ENCODE measurements around the gene HARS1.
"Not testable (repeated sequence)": the region's sequence is repeated elsewhere in the genome, so short reads cannot be mapped to it uniquely, and the experiment has no call there.

The HARS1 gene, protein sequence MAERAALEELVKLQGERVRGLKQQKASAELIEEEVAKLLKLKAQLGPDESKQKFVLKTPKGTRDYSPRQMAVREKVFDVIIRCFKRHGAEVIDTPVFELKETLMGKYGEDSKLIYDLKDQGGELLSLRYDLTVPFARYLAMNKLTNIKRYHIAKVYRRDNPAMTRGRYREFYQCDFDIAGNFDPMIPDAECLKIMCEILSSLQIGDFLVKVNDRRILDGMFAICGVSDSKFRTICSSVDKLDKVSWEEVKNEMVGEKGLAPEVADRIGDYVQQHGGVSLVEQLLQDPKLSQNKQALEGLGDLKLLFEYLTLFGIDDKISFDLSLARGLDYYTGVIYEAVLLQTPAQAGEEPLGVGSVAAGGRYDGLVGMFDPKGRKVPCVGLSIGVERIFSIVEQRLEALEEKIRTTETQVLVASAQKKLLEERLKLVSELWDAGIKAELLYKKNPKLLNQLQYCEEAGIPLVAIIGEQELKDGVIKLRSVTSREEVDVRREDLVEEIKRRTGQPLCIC

GRCh38 chr5:140690941-140691924 lies at the start of gene HARS1, which contains the start of gene HARS2:
TSS of gene HARS1 (minus strand) at chr5:140691370. CDS start at chr5:140691304, 66 bp downstream.
TSS of gene HARS2 (plus strand) at chr5:140691455. CDS start at chr5:140691649, 194 bp downstream.
- H3K4me3 ChIP-seq (ENCODE audit: low read depth, low read length): peak within 1 kb of the TSS; percentile 94

GRCh38 chr5:140737486-140737885 lies 46.3 kb upstream of the HARS1 start:
- no peak overlapping the region for H3K4me3 ChIP-seq (ENCODE audit: low read depth, low read length)
- no peak for DNase-seq (ENCODE audit: low read depth)

More at GRCh38 chr5:140690941-140691924, at the start of gene HARS1, which contains the start of gene HARS2:
- DNase-seq (ENCODE audit: low read depth): peak; percentile 83

DNA sequence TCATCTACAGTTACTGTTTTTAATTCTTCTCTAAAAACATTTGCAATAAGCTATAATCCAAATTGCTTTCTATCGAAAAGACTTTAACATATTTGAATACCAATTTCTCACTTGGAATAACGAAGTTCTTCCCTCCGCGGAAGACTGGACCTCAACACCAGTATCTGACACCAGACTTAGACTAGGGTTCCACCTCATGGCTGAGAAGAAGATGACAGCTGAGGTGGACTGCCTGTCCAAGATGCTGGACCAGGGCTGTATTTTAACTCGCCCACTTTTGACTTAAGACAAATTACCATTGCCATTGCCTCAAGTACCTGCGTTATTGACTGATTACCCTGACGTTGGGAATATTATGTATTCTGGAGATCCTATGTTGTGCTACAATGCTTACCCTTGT lies 43.2 kb upstream of the HARS1 start:
- H3K4me3 ChIP-seq (ENCODE audit: low read depth, low read length): no peak overlapping the region
- no peak for DNase-seq (ENCODE audit: low read depth)

DNA sequence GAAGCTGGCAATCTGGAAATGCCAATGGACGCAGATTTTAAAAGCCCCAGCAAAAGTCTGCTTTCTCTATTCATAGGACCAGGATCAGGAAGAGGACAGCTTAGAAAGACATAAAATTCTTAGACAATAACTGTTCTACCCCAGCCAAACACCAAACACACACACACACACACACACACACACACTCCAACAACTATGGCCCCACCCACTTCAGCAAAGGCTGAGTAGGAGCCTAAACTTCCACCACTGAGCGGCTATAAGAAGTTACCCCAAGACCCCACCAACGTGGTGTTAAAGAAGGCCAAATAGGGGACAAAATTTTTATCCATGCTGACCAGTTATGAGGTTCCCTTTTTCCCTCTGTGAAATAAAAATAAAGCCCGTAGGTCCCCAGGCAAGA lies 41.9 kb upstream of the HARS1 start:
- no peak overlapping the region for H3K4me3 ChIP-seq (ENCODE audit: low read depth, low read length)
- DNase-seq (ENCODE audit: low read depth): no peak

DNA sequence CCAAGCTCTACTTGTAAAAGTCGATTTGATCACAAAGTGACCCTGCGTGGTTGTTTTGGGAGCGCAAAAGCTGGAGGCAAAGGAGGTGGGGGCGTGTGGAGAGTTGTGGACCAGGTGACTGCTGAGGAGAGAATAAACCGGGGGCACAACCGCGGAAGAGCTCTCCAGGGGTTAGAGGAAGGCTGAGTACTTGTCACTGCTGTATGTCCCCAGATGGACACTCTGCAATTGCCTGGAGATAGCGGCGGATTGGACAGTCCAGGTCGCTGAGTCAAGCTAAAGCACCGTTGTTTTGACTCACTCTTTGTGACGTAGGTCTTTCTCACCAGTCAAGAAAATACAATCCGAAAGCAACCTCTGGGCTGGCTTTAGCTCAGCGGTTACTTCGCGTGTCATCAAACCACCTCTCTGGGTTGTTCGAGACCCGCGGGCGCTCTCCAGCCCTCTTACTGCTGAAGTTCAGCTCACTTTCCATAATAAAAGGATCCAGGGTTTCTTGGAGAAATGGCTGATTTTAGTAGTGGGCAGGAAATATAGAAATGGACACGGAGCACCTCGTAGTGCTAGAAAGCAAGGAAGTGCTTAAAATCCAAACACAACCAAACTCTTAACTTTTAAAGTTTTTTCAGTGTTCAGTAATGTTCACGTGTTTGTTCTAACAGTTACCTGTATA lies 34.8 kb upstream of the HARS1 start:
- H3K4me3 ChIP-seq (ENCODE audit: low read depth, low read length): peak overlapping the region; percentile 43
- DNase-seq (ENCODE audit: low read depth): peak; percentile 58

GRCh38 chr5:140721395-140721794 lies 30.2 kb upstream of the HARS1 start:
- DNase-seq (ENCODE audit: low read depth); H3K4me3 ChIP-seq (ENCODE audit: low read depth, low read length): not testable (repeated sequence)

DNA sequence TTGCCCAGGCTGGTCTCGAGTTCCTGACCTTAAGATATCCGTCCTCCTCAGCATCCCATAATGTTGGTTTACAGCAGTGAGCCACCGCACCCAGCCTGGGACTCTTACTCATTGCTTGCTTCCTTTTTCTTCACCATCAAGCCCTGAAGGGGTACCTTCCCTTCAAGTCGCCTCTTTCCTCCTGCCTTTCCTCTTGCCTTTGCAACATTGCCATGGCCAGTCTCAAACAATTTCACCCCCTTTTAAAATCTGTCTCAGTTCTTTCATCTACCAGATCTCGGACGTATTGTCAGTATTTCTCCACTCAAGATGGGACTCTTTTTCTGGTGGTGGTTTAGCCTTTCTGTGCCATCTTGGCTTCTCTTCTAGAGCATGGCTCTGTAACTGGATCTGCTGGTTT lies 29.6 kb upstream of the HARS1 start:
- not testable (repeated sequence) for DNase-seq (ENCODE audit: low read depth); H3K4me3 ChIP-seq (ENCODE audit: low read depth, low read length)

DNA sequence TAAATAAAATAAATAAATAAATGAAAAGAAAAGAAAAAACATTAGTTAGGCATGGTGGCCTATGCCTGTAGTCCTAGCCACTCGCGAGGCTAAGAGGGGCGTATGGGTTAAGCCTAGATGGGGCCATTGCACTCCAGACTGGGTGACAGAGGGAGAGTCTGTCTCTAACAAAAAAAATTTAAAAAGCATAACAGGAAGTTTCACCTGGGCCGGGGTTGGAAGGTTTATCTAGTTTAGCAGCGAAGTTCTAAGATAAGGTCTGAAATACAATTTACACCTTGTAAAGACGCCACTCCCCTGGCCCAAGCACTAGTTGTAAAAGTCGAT lies 27.1 kb upstream of the HARS1 start:
- H3K4me3 ChIP-seq (ENCODE audit: low read depth, low read length): no peak overlapping the region
- no peak for DNase-seq (ENCODE audit: low read depth)

DNA sequence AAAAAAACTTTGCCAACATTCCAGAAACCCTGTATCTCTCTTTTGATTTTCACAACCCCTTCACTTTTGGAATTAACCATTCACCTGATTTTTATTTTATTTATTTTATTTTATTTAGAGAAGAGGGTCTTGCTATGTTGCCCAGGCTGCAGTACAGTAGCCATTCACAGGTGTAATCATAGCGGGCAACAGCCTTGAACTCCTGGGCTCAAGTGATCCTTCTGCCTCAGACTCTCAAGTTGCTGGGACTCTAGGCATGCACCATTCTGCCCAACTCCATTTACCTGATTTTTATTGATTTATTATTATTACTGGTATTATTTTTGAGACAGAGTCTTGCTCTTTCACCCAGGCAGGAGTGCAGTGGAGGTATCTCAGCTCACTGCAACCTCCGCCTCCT lies 25.1 kb upstream of the HARS1 start:
- not testable (repeated sequence) for DNase-seq (ENCODE audit: low read depth); H3K4me3 ChIP-seq (ENCODE audit: low read depth, low read length)

GRCh38 chr5:140713562-140714094 lies 22.5 kb upstream of the HARS1 start:
- H3K4me3 ChIP-seq (ENCODE audit: low read depth, low read length): no peak overlapping the region
- DNase-seq (ENCODE audit: low read depth): no peak

- DNase-seq (ENCODE audit: low read depth): no peak
- H3K4me3 ChIP-seq (ENCODE audit: low read depth, low read length): no peak overlapping the region
Measured at GRCh38 chr5:140711794-140712193, 20.6 kb upstream of the HARS1 start.

GRCh38 chr5:140710899-140711552 lies 19.9 kb upstream of the HARS1 start:
- DNase-seq (ENCODE audit: low read depth): peak; percentile 93
- peak overlapping the region; percentile 65 for H3K4me3 ChIP-seq (ENCODE audit: low read depth, low read length)

- DNase-seq (ENCODE audit: low read depth); H3K4me3 ChIP-seq (ENCODE audit: low read depth, low read length): not testable (repeated sequence)
Measured at GRCh38 chr5:140708787-140709186, 17.6 kb upstream of the HARS1 start.

DNA sequence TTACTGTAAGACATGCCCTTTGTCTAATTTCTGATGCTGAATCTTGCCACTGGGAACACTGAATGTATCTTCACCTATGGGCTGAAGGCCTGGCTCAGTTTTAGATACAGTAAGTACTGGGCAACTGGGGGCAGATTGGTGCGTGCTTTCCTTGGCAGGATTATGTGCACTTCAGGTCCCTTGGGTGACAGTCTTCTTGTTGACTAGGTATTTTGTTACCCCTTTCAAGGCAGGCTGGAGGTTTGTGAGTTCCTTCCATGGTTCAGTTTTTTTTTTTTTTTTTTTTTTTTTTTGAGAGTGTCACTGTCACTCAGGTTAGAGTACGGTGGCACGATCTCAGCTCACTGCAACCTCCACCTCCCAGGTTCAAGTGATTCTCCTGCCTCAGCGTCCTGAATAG lies 16.6 kb upstream of the HARS1 start:
- DNase-seq (ENCODE audit: low read depth): no peak
- no peak overlapping the region for H3K4me3 ChIP-seq (ENCODE audit: low read depth, low read length)

DNA sequence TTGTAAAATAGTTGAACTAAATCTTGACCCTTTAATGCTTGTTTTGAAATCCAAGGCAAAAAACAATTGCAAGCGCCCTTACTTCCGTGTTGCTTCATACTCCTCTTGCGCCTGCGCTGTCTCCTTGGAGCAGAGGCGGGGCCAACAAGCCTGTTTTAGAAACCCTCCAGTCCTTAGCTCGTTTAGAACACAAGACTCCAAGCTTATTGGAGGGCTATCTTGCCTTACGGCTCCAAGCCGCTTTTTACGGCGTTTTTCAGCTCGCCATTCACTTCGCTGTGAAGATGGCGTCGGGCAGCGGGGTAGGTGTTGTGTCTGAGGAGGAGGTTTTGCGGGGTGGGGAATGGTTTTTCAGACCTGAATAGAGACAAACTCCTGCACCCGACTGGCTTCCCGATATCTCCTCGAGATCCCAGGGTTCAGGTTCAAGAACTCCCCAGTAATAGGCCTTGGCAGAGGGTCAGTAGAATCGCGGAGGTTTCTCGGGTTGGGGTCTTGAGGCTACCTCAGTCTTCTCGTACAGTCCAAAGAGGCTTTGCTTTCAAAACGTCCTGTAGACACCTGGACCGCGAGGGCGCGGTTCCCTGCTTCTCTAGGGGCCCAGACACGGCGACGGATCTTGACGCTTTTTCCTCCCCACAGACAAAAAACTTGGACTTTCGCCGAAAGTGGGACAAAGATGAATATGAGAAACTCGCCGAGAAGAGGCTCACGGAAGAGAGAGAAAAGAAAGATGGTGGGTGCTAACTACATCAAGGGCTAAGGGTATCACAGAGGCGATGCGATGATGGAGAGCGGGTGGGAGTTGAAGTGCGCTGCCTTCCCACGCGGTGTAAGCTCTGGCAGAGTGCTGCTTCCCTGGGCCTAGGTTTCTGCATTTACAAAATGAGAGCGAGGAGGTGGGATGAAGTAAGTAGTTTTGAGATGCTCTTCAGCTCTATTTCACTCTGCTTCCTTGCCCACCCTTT lies 9.3 kb upstream of the HARS1 start, which contains the start of gene ZMAT2:
Gene ZMAT2 (plus strand): TSS at position 271 of the 968 bp plus-strand sequence. CDS start 14 bp downstream, at position 285.
- DNase-seq (ENCODE audit: low read depth): peak; percentile 97
- H3K4me3 ChIP-seq (ENCODE audit: low read depth, low read length): peak within 1 kb of the TSS; percentile 92

DNA sequence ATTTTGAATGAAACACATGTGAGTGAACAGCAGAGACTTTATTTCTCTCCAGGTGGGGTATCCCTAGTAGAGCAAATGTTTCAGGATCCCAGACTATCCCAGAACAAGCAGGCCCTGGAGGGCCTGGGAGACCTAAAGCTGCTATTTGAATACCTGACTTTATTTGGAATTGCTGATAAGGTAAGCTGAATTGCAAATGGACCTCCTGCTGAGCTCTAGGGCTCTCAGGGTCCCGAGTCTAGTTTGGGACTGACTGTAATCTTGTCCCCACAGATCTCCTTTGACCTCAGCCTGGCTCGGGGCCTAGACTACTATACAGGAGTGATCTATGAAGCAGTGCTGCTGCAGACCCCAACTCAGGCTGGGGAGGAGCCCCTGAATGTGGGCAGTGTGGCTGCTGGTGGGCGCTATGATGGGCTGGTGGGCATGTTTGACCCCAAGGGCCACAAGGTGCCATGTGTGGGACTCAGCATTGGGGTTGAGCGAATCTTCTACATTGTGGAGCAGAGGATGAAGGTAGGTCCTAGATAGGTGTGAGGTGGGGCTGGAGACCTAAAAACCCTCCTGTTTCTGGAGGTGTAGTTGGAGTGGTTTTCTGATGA lies 5.8 kb upstream of the HARS1 start:
- H3K4me3 ChIP-seq (ENCODE audit: low read depth, low read length): no peak overlapping the region
- no peak for DNase-seq (ENCODE audit: low read depth)

GRCh38 chr5:140694276-140694675 lies 3.1 kb upstream of the HARS1 start:
- H3K4me3 ChIP-seq (ENCODE audit: low read depth, low read length): no peak overlapping the region
- DNase-seq (ENCODE audit: low read depth): no peak
